DOHH2 (cell line): ENCODE results near the gene TM4SF5.

ENCODE experiments used
- H3F3A ChIP-seq: fragments of 200-600 bp; sonication (generic), shearing (Covaris generic); 2 replicates; pipeline ENCODE4 v1.6.0; 2016; ENCODE audit warnings: antibody characterized with exemption, mild to moderate bottlenecking; ENCODE audit not compliant: control insufficient read depth, insufficient read depth
- H3K27ac ChIP-seq: fragments of 200-600 bp; sonication (generic); 2 replicates; pipeline ENCODE4 v1.5.1; 2014; ENCODE audit warnings: low read depth, mild to moderate bottlenecking, low read length, moderate library complexity
- H3K27me3 ChIP-seq: fragments of 200-600 bp; sonication (generic); 2 replicates; pipeline ENCODE4 v1.6.1; 2014; ENCODE audit warnings: mild to moderate bottlenecking, low read length, mixed read lengths; ENCODE audit not compliant: control insufficient read depth
- H3K36me3 ChIP-seq: fragments of 200-600 bp; sonication (generic); 2 replicates; pipeline ENCODE4 v1.6.1; 2014; ENCODE audit warnings: mild to moderate bottlenecking, low read length, moderate library complexity, mixed read lengths; ENCODE audit not compliant: control insufficient read depth
- H3K4me1 ChIP-seq: fragments of 200-600 bp; sonication (generic); 2 replicates; pipeline ENCODE4 v1.6.1; 2014; ENCODE audit warnings: mild to moderate bottlenecking, low read length, mixed read lengths; ENCODE audit not compliant: control insufficient read depth
- H3K4me2 ChIP-seq: fragments of 200-600 bp; sonication (generic); 2 replicates; pipeline ENCODE4 v1.6.0; 2014; ENCODE audit warnings: mild to moderate bottlenecking, low read length, moderate library complexity
- H3K4me3 ChIP-seq: fragments of 200-600 bp; sonication (generic); 2 replicates; pipeline ENCODE4 v1.5.1; 2014; ENCODE audit warnings: mild to moderate bottlenecking, low read length, mixed read lengths
- H3K79me2 ChIP-seq: fragments of 200-600 bp; sonication (generic); 2 replicates; pipeline ENCODE4 v1.6.1; 2014; ENCODE audit warnings: mild to moderate bottlenecking, low read length, mixed read lengths; ENCODE audit not compliant: control insufficient read depth
- H3K9me2 ChIP-seq: fragments of 200-600 bp; sonication (generic); replicated peaks from 2 replicates; pipeline ENCODE4 v1.6.1; 2014; ENCODE audit warnings: mild to moderate bottlenecking, low read length, mixed read lengths; ENCODE audit not compliant: control insufficient read depth
- H3K9me3 ChIP-seq: fragments of 200-600 bp; sonication (generic); 2 replicates; pipeline ENCODE4 v1.6.1; 2014; ENCODE audit warnings: antibody characterized with exemption, low read length, mixed read lengths; ENCODE audit not compliant: control insufficient read depth, insufficient read depth
- H4K20me1 ChIP-seq: fragments of 200-600 bp; sonication (generic); 2 replicates; pipeline ENCODE4 v1.6.0; 2014; ENCODE audit warnings: low read depth, mild to moderate bottlenecking, antibody characterized with exemption, low read length, moderate library complexity; ENCODE audit not compliant: control insufficient read depth, insufficient read depth
- CTCF ChIP-seq: fragments of 200-600 bp; sonication (generic); IDR thresholded peaks from one replicate; pipeline ENCODE4 v1.5.1; 2014; ENCODE audit warnings: antibody characterized with exemption, mild to moderate bottlenecking, low read depth, low read length; ENCODE audit not compliant: poor library complexity, severe bottlenecking
- EZH2phosphoT487 ChIP-seq: fragments of 200-600 bp; sonication (generic); IDR thresholded peaks from 2 replicates; pipeline ENCODE4 v1.6.1; 2017; ENCODE audit warnings: borderline replicate concordance, mild to moderate bottlenecking, antibody characterized with exemption, low read length, moderate library complexity, mixed read lengths

TM4SF5 gene

GRCh38 chr17:4782652-4783051 is 11.0 kb downstream of the TM4SF5 start:
- no peaks in the 10 kb centered on the region for H3K9me3 ChIP-seq
- peaks cover 12% of the 10 kb centered on the region for H3K27me3 ChIP-seq
- H3K4me1 ChIP-seq: no peaks in the 10 kb centered on the region
- H3K36me3 ChIP-seq: no peaks in the 10 kb centered on the region
- no peaks in the 10 kb centered on the region for H3K79me2 ChIP-seq
- TF ChIP-seq EZH2phosphoT487: no peak
- TF ChIP-seq CTCF: no peak
- peaks cover 4% of the 10 kb centered on the region; the same call in 1 of the 2 replicates for H3F3A ChIP-seq
- no peaks in the 10 kb centered on the region for H3K9me2 ChIP-seq
- no peak overlapping the region for H3K27ac ChIP-seq
- H3K4me3 ChIP-seq: no peak overlapping the region
- H4K20me1 ChIP-seq: no peaks in the 10 kb centered on the region
- H3K4me2 ChIP-seq: no peak overlapping the region

- Histone ChIP-seq H3K9me3 (no peaks in the 10 kb centered on the region), H3K79me2 (no peaks in the 10 kb centered on the region), H3K4me3 (no peak overlapping the region), H3K9me2 (no peaks in the 10 kb centered on the region), H3K4me2 (no peak overlapping the region), H3K27me3 (peaks cover 12% of the 10 kb centered on the region), H4K20me1 (no peaks in the 10 kb centered on the region), H3K27ac (no peak overlapping the region), H3K36me3 (no peaks in the 10 kb centered on the region), H3F3A (peaks cover 4% of the 10 kb centered on the region; the same call in 1 of the 2 replicates), H3K4me1 (peaks cover 12% of the 10 kb centered on the region)
- no peak for TF ChIP-seq CTCF
- no peak for TF ChIP-seq EZH2phosphoT487
Measured at GRCh38 chr17:4785311-4786105, 13.8 kb downstream of the TM4SF5 start.

GRCh38 chr17:4786106-4786511 is 14.4 kb downstream of the TM4SF5 start, which contains the start of gene VMO1:
Gene VMO1, minus strand, starts transcription at chr17:4786364. Its CDS starts 12 bp downstream, at chr17:4786352.
- no peaks in the 10 kb centered on the region for H4K20me1 ChIP-seq
- no peak for TF ChIP-seq CTCF
- no peak for TF ChIP-seq EZH2phosphoT487
- H3K4me1 ChIP-seq: peaks cover 15% of the 10 kb centered on the region
- H3K4me2 ChIP-seq: no peak within 1 kb of the TSS
- peaks cover 4% of the 10 kb centered on the region; the same call in 1 of the 2 replicates for H3F3A ChIP-seq
- no peaks in the 10 kb centered on the region for H3K9me2 ChIP-seq
- H3K9me3 ChIP-seq: no peaks in the 10 kb centered on the region
- no peaks in the 10 kb centered on the region for H3K36me3 ChIP-seq
- H3K27ac ChIP-seq: no peak within 1 kb of the TSS
- H3K79me2 ChIP-seq: no peaks in the 10 kb centered on the region
- peaks cover 12% of the 10 kb centered on the region for H3K27me3 ChIP-seq
- H3K4me3 ChIP-seq: no peak within 1 kb of the TSS
